ENCODE measurements around the gene KCTD16.

GRCh38 chr5:144142139-144142823 lies 28.4 kb upstream of the KCTD16 start:
- TF ChIP-seq CTCF (conservative IDR thresholded peaks at IDR 0.05 in 1 of 2, IDR thresholded peaks at IDR 0.05 in 1 of 2; ENCODE audit: extremely low read depth in 1 of 2, insufficient read depth in 1 of 2, low read depth in 1 of 2, low read length in 2 of 2) = peak; percentile 67 to 80
- no peak for TF ChIP-seq EZH2 (IDR thresholded peaks at IDR 0.05; ENCODE audit: borderline replicate concordance, low read length)
